GM23338 (cell line): ENCODE results near the gene NIM1K. TPM values are rescaled to one million over a fixed set of nuclear protein-coding genes. Genes with fewer than 3 reads are reported as not detected.

ENCODE experiments used
- ATAC-seq: fragments of 200-7000 bp; cut with Tn5 transposase; 3 replicates; pipeline ENCODE4 v1.9.1; 2020
- DNase-seq: peaks from one replicate; pipeline ENCODE4 v3.0.0-alpha.2; 2015; ENCODE audit warnings: low spot score
- H2AFZ ChIP-seq: fragments of 200-600 bp; sonication (generic); 2 replicates; pipeline ENCODE4 v1.8.0; 2016; ENCODE audit warnings: antibody characterized with exemption, mild to moderate bottlenecking, moderate library complexity
- H3F3A ChIP-seq: fragments of 200-600 bp; sonication (generic); replicated peaks from 2 replicates; pipeline ENCODE4 v1.8.0; 2017; ENCODE audit warnings: antibody characterized with exemption, mixed run types, low read depth
- H3K27ac ChIP-seq: fragments of 200-600 bp; sonication (generic); 2 replicates; pipeline ENCODE4 v1.6.1; 2016; ENCODE audit warnings: low read depth
- H3K27me3 ChIP-seq: fragments of 200-600 bp; sonication (generic); 2 replicates; pipeline ENCODE4 v1.8.0; 2016; ENCODE audit warnings: mild to moderate bottlenecking, mixed run types, moderate library complexity; ENCODE audit not compliant: insufficient read depth
- H3K36me3 ChIP-seq: fragments of 200-600 bp; sonication (generic); 2 replicates; pipeline ENCODE4 v1.8.0; 2016; ENCODE audit warnings: mild to moderate bottlenecking; ENCODE audit not compliant: insufficient read depth
- H3K4me1 ChIP-seq: fragments of 200-600 bp; sonication (generic); 2 replicates; pipeline ENCODE4 v1.8.0; 2016; ENCODE audit warnings: mild to moderate bottlenecking, moderate library complexity; ENCODE audit not compliant: insufficient read depth
- H3K4me2 ChIP-seq: fragments of 200-600 bp; sonication (generic); 2 replicates; pipeline ENCODE4 v1.7.1; 2017; ENCODE audit warnings: mixed run types
- H3K4me3 ChIP-seq: fragments of 200-600 bp; sonication (generic); 2 replicates; pipeline ENCODE4 v1.6.1; 2016; ENCODE audit warnings: mixed run types
- H3K79me2 ChIP-seq: fragments of 200-600 bp; sonication (generic); replicated peaks from 2 replicates; pipeline ENCODE4 v1.8.0; 2017; ENCODE audit warnings: mild to moderate bottlenecking; ENCODE audit not compliant: insufficient read depth
- H3K9me2 ChIP-seq: fragments of 200-600 bp; sonication (generic); 2 replicates; pipeline ENCODE4 v1.8.0; 2017; ENCODE audit not compliant: insufficient read depth
- H4K20me1 ChIP-seq: fragments of 200-600 bp; sonication (generic); replicated peaks from 2 replicates; pipeline ENCODE4 v1.8.0; 2017; ENCODE audit warnings: mild to moderate bottlenecking; ENCODE audit not compliant: insufficient read depth
- H3K27ac Mint-ChIP-seq: 2 replicates; pipeline ENCODE4 v1.8.0; 2020; ENCODE audit warnings: inconsistent platforms, mild to moderate bottlenecking, moderate library complexity, mixed read lengths
- H3K27me3 Mint-ChIP-seq: 3 replicates; pipeline ENCODE4 v1.8.0; 2022; ENCODE audit warnings: low read depth, mild to moderate bottlenecking, moderate library complexity, mixed read lengths, inconsistent platforms; ENCODE audit not compliant: insufficient read depth, poor library complexity
- H3K36me3 Mint-ChIP-seq: 3 replicates; pipeline ENCODE4 v1.8.0; 2021; ENCODE audit warnings: low read depth, mild to moderate bottlenecking, inconsistent platforms, moderate library complexity, mixed read lengths
- H3K4me1 Mint-ChIP-seq: 3 replicates; pipeline ENCODE4 v1.8.0; 2020; ENCODE audit warnings: mild to moderate bottlenecking, inconsistent platforms, mixed read lengths
- H3K4me3 Mint-ChIP-seq: 3 replicates; pipeline ENCODE4 v1.8.0; 2021; ENCODE audit warnings: moderate library complexity, mild to moderate bottlenecking, inconsistent platforms, mixed read lengths
- H3K9me3 Mint-ChIP-seq: 3 replicates; pipeline ENCODE4 v1.8.0; 2020; ENCODE audit warnings: moderate library complexity, mild to moderate bottlenecking, inconsistent platforms, mixed read lengths
- CREB1 ChIP-seq: fragments of 250-450 bp; sonication (Bioruptor Pico); IDR thresholded peaks from 2 replicates; pipeline ENCODE4 v1.5.0; 2020; ENCODE audit warnings: low read depth, mild to moderate bottlenecking, moderate library complexity
- CTCF ChIP-seq, 2 experiments: fragments of 200-600 bp in 1 of 2; sonication (generic) in 1 of 2; conservative IDR thresholded peaks; 2 replicates each; pipeline versions ENCODE4 v1.5.1 to v1.6.1; 2016 to 2017; ENCODE audit warnings: antibody characterized with exemption in 2 of 2, low read depth in 2 of 2, mild to moderate bottlenecking in 2 of 2, moderate library complexity in 1 of 2
- ETS1 ChIP-seq: IDR thresholded peaks from 2 replicates; pipeline ENCODE4 v1.6.1; 2016; ENCODE audit warnings: antibody characterized with exemption
- EZH2 ChIP-seq: fragments of 200-600 bp; sonication (generic); IDR thresholded peaks from one replicate; pipeline ENCODE4 v1.8.0; 2017; ENCODE audit warnings: antibody characterized with exemption, mild to moderate bottlenecking, low read depth; ENCODE audit not compliant: unreplicated experiment
- NANOG ChIP-seq: IDR thresholded peaks from 2 replicates; pipeline ENCODE4 v1.6.1; 2016; ENCODE audit warnings: antibody characterized with exemption, borderline replicate concordance
- ZNF114 ChIP-seq: fragments of 250-450 bp; sonication (Bioruptor Pico); IDR thresholded peaks from 2 replicates; pipeline ENCODE4 v1.5.0; 2020; ENCODE audit warnings: mild to moderate bottlenecking, moderate library complexity
- ZNF331 ChIP-seq: fragments of 250-450 bp; sonication (Bioruptor Pico); IDR thresholded peaks from 2 replicates; pipeline ENCODE4 v1.5.0; 2020; ENCODE audit warnings: low read depth, mild to moderate bottlenecking, moderate library complexity
- ZNF462 ChIP-seq: fragments of 250-450 bp; sonication (Bioruptor Pico); IDR thresholded peaks from 2 replicates; pipeline ENCODE4 v1.5.0; 2020; ENCODE audit warnings: mild to moderate bottlenecking, moderate library complexity
- polyA plus RNA-seq: library from polyadenylated mRNA; unstranded; fragments of >200 nt; fragmentation: Nextera tagmentation; extraction: Ambion mirVana; gene quantifications from 2 replicates; pipeline ENCODE4 v1.2.1, GENCODE V29; 2016
- total RNA-seq: library from RNA; depleted of rRNA; stranded (reverse); fragments of >200 nt; shearing (Covaris generic); gene quantifications from 2 replicates; pipeline ENCODE4 v1.2.3, GENCODE V29; 2014

The NIM1K gene
- total and polyA plus RNA-seq, 2 experiments from 2014 or later, result not detected

- H3K4me1 Mint-ChIP-seq, result no peaks in the 10 kb centered on the region
- TF ChIP-seq ETS1 (no peak), CTCF (conservative IDR thresholded peaks at IDR 0.05; ENCODE audit: low read depth in 2 of 2) (peak; percentile 37 to 63; a peak in 3 of 4 replicates)
- Histone ChIP-seq H3K79me2 (no peaks in the 10 kb centered on the region), H3K27me3 (no peaks in the 10 kb centered on the region), H3K4me2 (no peak overlapping the region), H3F3A (no peaks in the 10 kb centered on the region), H3K4me1 (no peaks in the 10 kb centered on the region), H3K4me3 (no peak overlapping the region), H4K20me1 (no peaks in the 10 kb centered on the region), H3K36me3 (no peaks in the 10 kb centered on the region), H3K27ac (no peak overlapping the region), H3K9me2 (no peaks in the 10 kb centered on the region), H2AFZ (0 out of 2 replicates have a peak overlapping the region, but pooled peaks have one; percentile 14)
- H3K36me3 Mint-ChIP-seq, result no peaks in the 10 kb centered on the region
- peak; percentile 34 for DNase-seq
- H3K4me3 Mint-ChIP-seq, result no peak overlapping the region
- H3K9me3 Mint-ChIP-seq, result no peaks in the 10 kb centered on the region
- no peak for ATAC-seq
- no peak overlapping the region for H3K27ac Mint-ChIP-seq
- H3K27me3 Mint-ChIP-seq, result peaks cover 2% of the 10 kb centered on the region
Measured at GRCh38 chr5:43231977-43232376, 40.0 kb downstream of the NIM1K start.

GRCh38 chr5:43232943-43233833 is 41.2 kb downstream of the NIM1K start:
- Histone ChIP-seq H3K27ac (no peak overlapping the region), H4K20me1 (no peaks in the 10 kb centered on the region), H3K27me3 (no peaks in the 10 kb centered on the region), H3K79me2 (no peaks in the 10 kb centered on the region), H2AFZ (no peak overlapping the region), H3K4me2 (no peak overlapping the region), H3K36me3 (no peaks in the 10 kb centered on the region), H3F3A (no peaks in the 10 kb centered on the region), H3K4me1 (no peaks in the 10 kb centered on the region), H3K9me2 (no peaks in the 10 kb centered on the region), H3K4me3 (no peak overlapping the region)
- DNase-seq, result no peak
- Mint-ChIP-seq H3K27me3 (peaks cover 2% of the 10 kb centered on the region), H3K4me3 (no peak overlapping the region), H3K9me3 (no peaks in the 10 kb centered on the region), H3K27ac (no peak overlapping the region), H3K36me3 (no peaks in the 10 kb centered on the region), H3K4me1 (no peaks in the 10 kb centered on the region)
- no peak for ATAC-seq
- no peak for TF ChIP-seq CREB1 (CRISPR knock-in tag)
- TF ChIP-seq ZNF114 (CRISPR knock-in tag), result no peak
- TF ChIP-seq NANOG, result no peak
- no peak for TF ChIP-seq ZNF462
- no peak for TF ChIP-seq CTCF (conservative IDR thresholded peaks at IDR 0.05; ENCODE audit: low read depth in 2 of 2)
- no peak for TF ChIP-seq ZNF331 (CRISPR knock-in tag)
- TF ChIP-seq EZH2, result no peak
